ENCODE results near the gene ADARB2.

The ADARB2 gene

GRCh38 chr10:1736972-1737221 lies 428 bp downstream of the ADARB2 start:
- Histone ChIP-seq H3K4me2 (ENCODE audit: insufficient read depth, low read length, poor library complexity, severe bottlenecking) (peak overlapping the region; percentile 99), H3K27ac (replicated peaks; ENCODE audit: low read length) (no peak overlapping the region), H3K9ac (ENCODE audit: low read depth, low read length, poor library complexity) (peak overlapping the region; percentile 91), H3K36me3 (replicated peaks in 1 of 2; ENCODE audit: control insufficient read depth in 2 of 2, insufficient read depth in 2 of 2, low read length in 2 of 2) (no peaks in the 10 kb centered on the region), H2BK120ac (ENCODE audit: low read depth, low read length) (no peak overlapping the region), H2BK15ac (ENCODE audit: low read length) (peak overlapping the region; percentile 63), H4K8ac (ENCODE audit: low read depth, low read length) (no peak overlapping the region), H2AFZ (ENCODE audit: low read length) (peak overlapping the region; percentile 92), H3K14ac (ENCODE audit: low read length) (no peak overlapping the region), H2AK5ac (ENCODE audit: low read depth, low read length) (peak overlapping the region; percentile 34), H3K4me1 (ENCODE audit: control insufficient read depth in 2 of 2, insufficient read depth in 1 of 2, low read depth in 1 of 2, low read length in 2 of 2) (peaks cover 3 to 11% of the 10 kb centered on the region in 2 donors), H3K4ac (ENCODE audit: low read length) (no peak overlapping the region), H3K27me3 (ENCODE audit: control insufficient read depth in 3 of 3, insufficient read depth in 3 of 3, low read depth in 1 of 3, low read length in 3 of 3) (peaks cover 4 to 80% (median 19%) of the 10 kb centered on the region in 3 experiments), H3K23ac (ENCODE audit: low read depth, low read length, poor library complexity) (peak overlapping the region; percentile 27), H3K18ac (ENCODE audit: low read length) (peak overlapping the region; percentile 95), H3K9me3 (replicated peaks in 1 of 2; ENCODE audit: control insufficient read depth in 2 of 2, insufficient read depth in 1 of 2, low read depth in 1 of 2, low read length in 2 of 2) (no peaks in the 10 kb centered on the region), H2BK5ac (ENCODE audit: low read length) (peak overlapping the region; percentile 75), H3K4me3 (ENCODE audit: low read length in 2 of 2) (peak overlapping the region; percentile 14 to 75), H3K79me1 (ENCODE audit: low read depth, low read length) (no peaks in the 10 kb centered on the region), H4K91ac (ENCODE audit: low read depth, low read length, poor library complexity) (no peak overlapping the region), H2BK12ac (ENCODE audit: low read length) (no peak overlapping the region)
- no CpG with 5 or more reads among the region's 17 CpGs for WGBS, 2 donors (ENCODE audit: extremely low coverage in 2 of 2, insufficient read length in 2 of 2, insufficient replicate concordance in 1 of 2)
- DNase-seq (ENCODE audit: low spot score) = no peak

- Histone ChIP-seq H3K9ac (ENCODE audit: low read depth, low read length, poor library complexity) (peak overlapping the region; percentile 91), H3K4me1 (ENCODE audit: control insufficient read depth in 2 of 2, insufficient read depth in 1 of 2, low read depth in 1 of 2, low read length in 2 of 2) (peaks cover 3 to 11% of the 10 kb centered on the region in 2 donors), H2BK120ac (ENCODE audit: low read depth, low read length) (no peak overlapping the region), H2AK5ac (ENCODE audit: low read depth, low read length) (peak overlapping the region; percentile 34), H3K18ac (ENCODE audit: low read length) (peak overlapping the region; percentile 95), H2BK5ac (ENCODE audit: low read length) (peak overlapping the region; percentile 75), H3K4ac (ENCODE audit: low read length) (no peak overlapping the region), H3K27ac (replicated peaks; ENCODE audit: low read length) (no peak overlapping the region), H2AFZ (ENCODE audit: low read length) (peak overlapping the region; percentile 92), H3K4me3 (ENCODE audit: low read length in 2 of 2) (peak overlapping the region in 1 of 2 donors; percentile 75), H4K8ac (ENCODE audit: low read depth, low read length) (no peak overlapping the region), H3K79me1 (ENCODE audit: low read depth, low read length) (no peaks in the 10 kb centered on the region), H3K36me3 (replicated peaks in 1 of 2; ENCODE audit: control insufficient read depth in 2 of 2, insufficient read depth in 2 of 2, low read length in 2 of 2) (no peaks in the 10 kb centered on the region), H3K9me3 (replicated peaks in 1 of 2; ENCODE audit: control insufficient read depth in 2 of 2, insufficient read depth in 1 of 2, low read depth in 1 of 2, low read length in 2 of 2) (no peaks in the 10 kb centered on the region), H2BK15ac (ENCODE audit: low read length) (peak overlapping the region; percentile 63), H3K4me2 (ENCODE audit: insufficient read depth, low read length, poor library complexity, severe bottlenecking) (peak overlapping the region; percentile 99), H3K14ac (ENCODE audit: low read length) (no peak overlapping the region), H2BK12ac (ENCODE audit: low read length) (no peak overlapping the region), H3K27me3 (ENCODE audit: control insufficient read depth in 3 of 3, insufficient read depth in 3 of 3, low read depth in 1 of 3, low read length in 3 of 3) (peaks cover 4 to 80% (median 19%) of the 10 kb centered on the region in 3 experiments), H4K91ac (ENCODE audit: low read depth, low read length, poor library complexity) (no peak overlapping the region), H3K23ac (ENCODE audit: low read depth, low read length, poor library complexity) (peak overlapping the region; percentile 39)
- no CpG with 5 or more reads among the region's 43 CpGs for WGBS, 2 donors (ENCODE audit: extremely low coverage in 2 of 2, insufficient read length in 2 of 2, insufficient replicate concordance in 1 of 2)
- DNase-seq (ENCODE audit: low spot score) = no peak
Measured at GRCh38 chr10:1736144-1736971, 967 bp downstream of the ADARB2 start.

- Histone ChIP-seq H3K79me1 (ENCODE audit: low read depth, low read length) (no peaks in the 10 kb centered on the region), H4K91ac (ENCODE audit: low read depth, low read length, poor library complexity) (no peak overlapping the region), H3K9ac (ENCODE audit: low read depth, low read length, poor library complexity) (no peak overlapping the region), H3K27ac (replicated peaks; ENCODE audit: low read length) (no peak overlapping the region), H3K27me3 (ENCODE audit: control insufficient read depth in 3 of 3, insufficient read depth in 3 of 3, low read depth in 1 of 3, low read length in 3 of 3) (peaks cover 4 to 76% (median 19%) of the 10 kb centered on the region in 3 experiments), H2BK15ac (ENCODE audit: low read length) (no peak overlapping the region), H2BK12ac (ENCODE audit: low read length) (no peak overlapping the region), H3K23ac (ENCODE audit: low read depth, low read length, poor library complexity) (no peak overlapping the region), H3K4me2 (ENCODE audit: insufficient read depth, low read length, poor library complexity, severe bottlenecking) (no peak overlapping the region), H2AFZ (ENCODE audit: low read length) (no peak overlapping the region), H2BK5ac (ENCODE audit: low read length) (no peak overlapping the region), H2AK5ac (ENCODE audit: low read depth, low read length) (no peak overlapping the region), H3K4me1 (ENCODE audit: control insufficient read depth in 2 of 2, insufficient read depth in 1 of 2, low read depth in 1 of 2, low read length in 2 of 2) (peaks cover 3 to 11% of the 10 kb centered on the region in 2 donors), H3K14ac (ENCODE audit: low read length) (no peak overlapping the region), H3K9me3 (replicated peaks in 1 of 2; ENCODE audit: control insufficient read depth in 2 of 2, insufficient read depth in 1 of 2, low read depth in 1 of 2, low read length in 2 of 2) (no peaks in the 10 kb centered on the region), H3K4me3 (ENCODE audit: low read length in 2 of 2) (no peak overlapping the region), H3K4ac (ENCODE audit: low read length) (no peak overlapping the region), H2BK120ac (ENCODE audit: low read depth, low read length) (no peak overlapping the region), H3K36me3 (replicated peaks in 1 of 2; ENCODE audit: control insufficient read depth in 2 of 2, insufficient read depth in 2 of 2, low read length in 2 of 2) (no peaks in the 10 kb centered on the region), H3K18ac (ENCODE audit: low read length) (no peak overlapping the region), H4K8ac (ENCODE audit: low read depth, low read length) (no peak overlapping the region)
- DNase-seq (ENCODE audit: low spot score) = no peak
- no CpG with 5 or more reads among the region's 8 CpGs for WGBS, 2 donors (ENCODE audit: extremely low coverage in 2 of 2, insufficient read length in 2 of 2, insufficient replicate concordance in 1 of 2)
Measured at GRCh38 chr10:1735562-1735961, 1.8 kb downstream of the ADARB2 start.

GRCh38 chr10:1734288-1734687 lies 3.0 kb downstream of the ADARB2 start:
- H3K27me3 ChIP-seq (ENCODE audit: control insufficient read depth in 3 of 3, insufficient read depth in 3 of 3, low read depth in 1 of 3, low read length in 3 of 3) = peaks cover 4 to 63% (median 14%) of the 10 kb centered on the region in 3 experiments
- no CpG with 5 or more reads among the region's 3 CpGs for WGBS, 2 donors (ENCODE audit: extremely low coverage in 2 of 2, insufficient read length in 2 of 2, insufficient replicate concordance in 1 of 2)

More at GRCh38 chr10:1734288-1734687, 3.0 kb downstream of the ADARB2 start:
- no peak overlapping the region for H2BK12ac ChIP-seq (ENCODE audit: low read length)
- no peak overlapping the region for H2AK5ac ChIP-seq (ENCODE audit: low read depth, low read length)
- no peak overlapping the region for H3K14ac ChIP-seq (ENCODE audit: low read length)
- H3K4me3 ChIP-seq (ENCODE audit: low read length in 2 of 2) = no peak overlapping the region
- H2AFZ ChIP-seq (ENCODE audit: low read length) = no peak overlapping the region
- no peak overlapping the region for H2BK15ac ChIP-seq (ENCODE audit: low read length)
- no peak overlapping the region for H3K4ac ChIP-seq (ENCODE audit: low read length)
- peaks cover 3 to 4% of the 10 kb centered on the region in 2 donors for H3K4me1 ChIP-seq (ENCODE audit: control insufficient read depth in 2 of 2, insufficient read depth in 1 of 2, low read depth in 1 of 2, low read length in 2 of 2)
- no peak overlapping the region for H3K4me2 ChIP-seq (ENCODE audit: insufficient read depth, low read length, poor library complexity, severe bottlenecking)
- H4K8ac ChIP-seq (ENCODE audit: low read depth, low read length) = no peak overlapping the region
- H3K23ac ChIP-seq (ENCODE audit: low read depth, low read length, poor library complexity) = no peak overlapping the region
- no peak overlapping the region for H2BK120ac ChIP-seq (ENCODE audit: low read depth, low read length)
- no peaks in the 10 kb centered on the region for H3K9me3 ChIP-seq (replicated peaks in 1 of 2; ENCODE audit: control insufficient read depth in 2 of 2, insufficient read depth in 1 of 2, low read depth in 1 of 2, low read length in 2 of 2)
- no peak overlapping the region for H3K18ac ChIP-seq (ENCODE audit: low read length)
- DNase-seq (ENCODE audit: low spot score) = no peak
- no peak overlapping the region for H4K91ac ChIP-seq (ENCODE audit: low read depth, low read length, poor library complexity)
- no peaks in the 10 kb centered on the region for H3K79me1 ChIP-seq (ENCODE audit: low read depth, low read length)
- H3K36me3 ChIP-seq (replicated peaks in 1 of 2; ENCODE audit: control insufficient read depth in 2 of 2, insufficient read depth in 2 of 2, low read length in 2 of 2) = no peaks in the 10 kb centered on the region
- no peak overlapping the region for H3K27ac ChIP-seq (replicated peaks; ENCODE audit: low read length)
- no peak overlapping the region for H3K9ac ChIP-seq (ENCODE audit: low read depth, low read length, poor library complexity)
- no peak overlapping the region for H2BK5ac ChIP-seq (ENCODE audit: low read length)
